Measurements from ENCODE around the gene ABCC8.

GRCh38 chr11:17395554-17395961, 81.1 kb downstream of the ABCC8 start:
- no peak for TF ChIP-seq CTCF (conservative IDR thresholded peaks at IDR 0.05; ENCODE audit: low read depth in 2 of 2)
- TF ChIP-seq EZH2phosphoT487 (IDR thresholded peaks at IDR 0.05; ENCODE audit: unreplicated experiment), result no peak
- TF ChIP-seq EZH2 (IDR thresholded peaks at IDR 0.05; ENCODE audit: low read depth, unreplicated experiment), result no peak
